ENCODE results near the gene ARL14. TPM values are rescaled to one million over a fixed set of nuclear protein-coding genes. Genes with fewer than 3 reads are reported as not detected.

Gene ARL14
- total and polyA plus RNA-seq, 2 donors (not counting 1 experiment from before 2014, with no cell fraction given) = not detected

DNA sequence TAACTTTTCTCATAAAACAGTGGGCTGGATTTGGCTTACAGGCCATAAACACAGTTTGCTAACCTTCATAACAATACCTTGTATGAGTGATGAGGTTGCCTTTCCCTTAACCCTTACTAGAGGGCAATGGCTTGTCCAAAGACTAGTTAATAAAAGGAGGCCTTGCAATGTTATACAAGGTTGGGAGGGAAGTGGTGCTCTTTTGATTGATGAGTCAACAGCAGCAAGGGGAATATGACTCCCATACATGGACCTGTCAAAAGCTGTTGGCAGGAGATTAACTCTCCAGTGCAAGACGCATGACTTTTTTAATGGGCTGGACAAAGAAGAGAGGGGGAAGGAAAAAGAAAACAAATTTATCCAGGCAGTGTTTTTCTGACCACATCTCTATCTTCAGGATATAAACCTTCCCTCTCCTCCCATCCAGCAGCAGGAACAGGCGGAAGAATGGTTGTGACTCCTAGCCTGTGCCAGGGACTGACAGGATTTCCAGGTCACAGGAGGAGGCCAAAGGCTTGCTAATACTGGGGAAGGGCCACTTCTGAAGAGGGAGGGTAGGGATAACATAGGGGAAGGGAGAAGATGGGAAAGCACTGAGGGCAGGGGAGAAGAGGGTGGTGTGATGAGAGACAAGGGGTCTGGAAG is 35.2 kb upstream of the ARL14 start:
- no peaks in the 10 kb centered on the region for H3K36me3 ChIP-seq (ENCODE audit: control insufficient read depth, insufficient read depth, low read length)
- H3K4me1 ChIP-seq (ENCODE audit: control insufficient read depth, extremely low read depth, insufficient read depth, low read length) = peaks cover 2% of the 10 kb centered on the region
- no peak overlapping the region for H3K9ac ChIP-seq (ENCODE audit: insufficient read depth, low read length)
- no peak overlapping the region for H3K27ac ChIP-seq (ENCODE audit: insufficient read depth, low read length)
- H3K27me3 ChIP-seq (ENCODE audit: control insufficient read depth, insufficient read depth, low read length) = no peaks in the 10 kb centered on the region
- no peaks in the 10 kb centered on the region for H3K79me2 ChIP-seq (ENCODE audit: control insufficient read depth, insufficient read depth, low read length)
- no peaks in the 10 kb centered on the region for H3K9me3 ChIP-seq (ENCODE audit: control insufficient read depth, insufficient read depth, low read depth, low read length)
- no peaks in the 10 kb centered on the region for H4K20me1 ChIP-seq (ENCODE audit: control insufficient read depth, extremely low read depth, insufficient read depth, low read length)
- DNase-seq (ENCODE audit: low read depth in 2 of 2) = peak; percentile 54 to 91
- H3K4me3 ChIP-seq (replicated peaks in 1 of 4; ENCODE audit: control extremely low read depth in 1 of 4, insufficient read depth in 1 of 4, low read depth in 3 of 4, low read length in 4 of 4) = no peak overlapping the region
- no peak overlapping the region for H2AFZ ChIP-seq (ENCODE audit: low read length)
- TF ChIP-seq, protein P1, sequence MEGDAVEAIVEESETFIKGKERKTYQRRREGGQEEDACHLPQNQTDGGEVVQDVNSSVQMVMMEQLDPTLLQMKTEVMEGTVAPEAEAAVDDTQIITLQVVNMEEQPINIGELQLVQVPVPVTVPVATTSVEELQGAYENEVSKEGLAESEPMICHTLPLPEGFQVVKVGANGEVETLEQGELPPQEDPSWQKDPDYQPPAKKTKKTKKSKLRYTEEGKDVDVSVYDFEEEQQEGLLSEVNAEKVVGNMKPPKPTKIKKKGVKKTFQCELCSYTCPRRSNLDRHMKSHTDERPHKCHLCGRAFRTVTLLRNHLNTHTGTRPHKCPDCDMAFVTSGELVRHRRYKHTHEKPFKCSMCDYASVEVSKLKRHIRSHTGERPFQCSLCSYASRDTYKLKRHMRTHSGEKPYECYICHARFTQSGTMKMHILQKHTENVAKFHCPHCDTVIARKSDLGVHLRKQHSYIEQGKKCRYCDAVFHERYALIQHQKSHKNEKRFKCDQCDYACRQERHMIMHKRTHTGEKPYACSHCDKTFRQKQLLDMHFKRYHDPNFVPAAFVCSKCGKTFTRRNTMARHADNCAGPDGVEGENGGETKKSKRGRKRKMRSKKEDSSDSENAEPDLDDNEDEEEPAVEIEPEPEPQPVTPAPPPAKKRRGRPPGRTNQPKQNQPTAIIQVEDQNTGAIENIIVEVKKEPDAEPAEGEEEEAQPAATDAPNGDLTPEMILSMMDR (conservative IDR thresholded peaks at IDR 0.05 in 1 of 2, IDR thresholded peaks at IDR 0.05 in 1 of 2; ENCODE audit: low read depth in 1 of 2, low read length in 2 of 2) = no peak
- no peak for TF ChIP-seq EZH2 (IDR thresholded peaks at IDR 0.05; ENCODE audit: low read length, missing control alignments)
- H3K4me2 ChIP-seq (ENCODE audit: extremely low read depth, insufficient read depth, low read length) = no peak overlapping the region

DNA sequence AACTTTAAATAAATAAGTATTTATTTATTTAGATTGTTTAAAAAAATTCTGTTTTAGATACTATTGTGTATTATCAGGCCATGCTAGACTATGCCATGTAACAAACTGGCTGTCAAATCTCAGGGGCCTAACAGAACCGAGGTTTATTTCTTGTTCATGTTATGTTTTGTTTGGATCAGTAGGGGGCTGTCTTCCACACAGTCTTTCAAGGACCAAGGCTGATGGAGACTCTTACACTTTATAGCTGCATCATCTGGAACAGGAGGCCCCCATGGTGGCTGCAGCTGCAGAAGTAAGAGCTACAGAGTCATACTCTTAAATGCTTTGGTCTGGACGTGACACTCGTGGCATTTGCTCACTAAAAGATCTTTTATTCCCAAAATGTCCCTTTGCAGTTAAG is 33.0 kb upstream of the ARL14 start:
- Histone ChIP-seq H3K27ac (ENCODE audit: insufficient read depth, low read length) (no peak overlapping the region), H3K4me1 (ENCODE audit: control insufficient read depth, extremely low read depth, insufficient read depth, low read length) (peaks cover 2% of the 10 kb centered on the region), H2AFZ (ENCODE audit: low read length) (no peak overlapping the region), H3K79me2 (ENCODE audit: control insufficient read depth, insufficient read depth, low read length) (no peaks in the 10 kb centered on the region), H3K36me3 (ENCODE audit: control insufficient read depth, insufficient read depth, low read length) (no peaks in the 10 kb centered on the region), H3K9me3 (ENCODE audit: control insufficient read depth, insufficient read depth, low read depth, low read length) (no peaks in the 10 kb centered on the region), H3K4me2 (ENCODE audit: extremely low read depth, insufficient read depth, low read length) (no peak overlapping the region), H3K9ac (ENCODE audit: insufficient read depth, low read length) (no peak overlapping the region), H3K4me3 (replicated peaks in 1 of 4; ENCODE audit: control extremely low read depth in 1 of 4, insufficient read depth in 1 of 4, low read depth in 3 of 4, low read length in 4 of 4) (no peak overlapping the region), H4K20me1 (ENCODE audit: control insufficient read depth, extremely low read depth, insufficient read depth, low read length) (no peaks in the 10 kb centered on the region), H3K27me3 (ENCODE audit: control insufficient read depth, insufficient read depth, low read length) (no peaks in the 10 kb centered on the region)
- DNase-seq (ENCODE audit: low read depth in 2 of 2) = no peak
- no peak for TF ChIP-seq EZH2 (IDR thresholded peaks at IDR 0.05; ENCODE audit: low read length, missing control alignments)
- TF ChIP-seq, protein P1 (conservative IDR thresholded peaks at IDR 0.05 in 1 of 2, IDR thresholded peaks at IDR 0.05 in 1 of 2; ENCODE audit: low read depth in 1 of 2, low read length in 2 of 2) = no peak

DNA sequence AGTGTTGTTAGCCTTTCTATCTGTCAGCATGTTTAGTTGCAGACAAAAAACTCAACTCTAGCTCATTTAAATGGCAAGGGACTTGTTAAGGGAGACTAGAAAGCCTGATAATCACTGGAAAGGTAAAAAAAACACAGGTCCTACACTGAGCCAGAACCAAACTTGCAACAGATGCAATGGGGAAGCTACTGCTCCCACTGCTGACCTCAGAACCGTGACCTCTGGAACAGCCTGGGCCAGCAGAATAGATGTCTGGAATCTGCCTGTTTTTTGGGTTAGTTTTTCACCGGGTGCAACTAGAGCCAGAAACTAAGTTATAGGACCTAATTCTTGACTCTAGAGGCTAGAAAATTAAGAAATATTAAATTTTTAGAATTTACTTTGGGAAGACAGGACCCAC is 32.5 kb upstream of the ARL14 start:
- Histone ChIP-seq H3K4me1 (ENCODE audit: control insufficient read depth, extremely low read depth, insufficient read depth, low read length) (peaks cover 2% of the 10 kb centered on the region), H3K9me3 (ENCODE audit: control insufficient read depth, insufficient read depth, low read depth, low read length) (no peaks in the 10 kb centered on the region), H3K9ac (ENCODE audit: insufficient read depth, low read length) (no peak overlapping the region), H3K27me3 (ENCODE audit: control insufficient read depth, insufficient read depth, low read length) (no peaks in the 10 kb centered on the region), H3K4me2 (ENCODE audit: extremely low read depth, insufficient read depth, low read length) (no peak overlapping the region), H4K20me1 (ENCODE audit: control insufficient read depth, extremely low read depth, insufficient read depth, low read length) (no peaks in the 10 kb centered on the region), H3K79me2 (ENCODE audit: control insufficient read depth, insufficient read depth, low read length) (no peaks in the 10 kb centered on the region), H3K4me3 (replicated peaks in 1 of 4; ENCODE audit: control extremely low read depth in 1 of 4, insufficient read depth in 1 of 4, low read depth in 3 of 4, low read length in 4 of 4) (no peak overlapping the region), H3K27ac (ENCODE audit: insufficient read depth, low read length) (no peak overlapping the region), H3K36me3 (ENCODE audit: control insufficient read depth, insufficient read depth, low read length) (no peaks in the 10 kb centered on the region), H2AFZ (ENCODE audit: low read length) (no peak overlapping the region)
- DNase-seq (ENCODE audit: low read depth in 2 of 2) = no peak
- TF ChIP-seq EZH2 (IDR thresholded peaks at IDR 0.05; ENCODE audit: low read length, missing control alignments) = no peak
- TF ChIP-seq, protein P1 (conservative IDR thresholded peaks at IDR 0.05 in 1 of 2, IDR thresholded peaks at IDR 0.05 in 1 of 2; ENCODE audit: low read depth in 1 of 2, low read length in 2 of 2) = no peak
